Kidney (tissue), 14 donors: ENCODE results near the gene SMPD3. TPM values are rescaled to one million over a fixed set of nuclear protein-coding genes. Genes with fewer than 3 reads are reported as not detected.

Experiments
- DNase-seq, 5 donors: peaks; one replicate each; pipeline ENCODE4 v3.0.0-alpha.2; 2013 to 2020
- FAIRE-seq: peaks from 2 replicates; lab custom pipeline; 2012; peaks lifted over from hg19 to GRCh38; lab: Jason Lieb, UNC
- H3K27ac ChIP-seq, 2 donors: one replicate each; pipeline ENCODE4 v1.7.0; 2013; ENCODE audit warnings: low read depth in 2 of 2, low read length in 2 of 2, inconsistent platforms in 1 of 2
- H3K27me3 ChIP-seq: one replicate; pipeline ENCODE4 v1.7.1; 2013; ENCODE audit warnings: low read length, inconsistent platforms; ENCODE audit not compliant: control insufficient read depth, insufficient read depth
- H3K36me3 ChIP-seq, 3 donors: one replicate each; pipeline versions ENCODE4 v1.7.0 to v1.7.1; 2013; ENCODE audit warnings: low read length in 3 of 3, control low read depth in 1 of 3, inconsistent platforms in 1 of 3; ENCODE audit not compliant: insufficient read depth in 3 of 3, control insufficient read depth in 2 of 3
- H3K4me1 ChIP-seq, 3 donors: one replicate each; pipeline versions ENCODE4 v1.7.0 to v1.7.1; 2013; ENCODE audit warnings: low read length in 3 of 3, inconsistent platforms in 1 of 3, low read depth in 1 of 3; ENCODE audit not compliant: control insufficient read depth in 2 of 3, insufficient read depth in 2 of 3
- H3K4me3 ChIP-seq, 3 donors: one replicate each; pipeline versions ENCODE4 v1.7.0 to v1.8.1; 2013; ENCODE audit warnings: low read length in 3 of 3, control low read depth in 1 of 3, inconsistent platforms in 1 of 3
- H3K9ac ChIP-seq, 3 donors: one replicate each; pipeline versions ENCODE4 v1.7.0 to v1.7.1; 2013; ENCODE audit warnings: low read length in 3 of 3, control low read depth in 1 of 3, inconsistent platforms in 1 of 3
- H3K9me3 ChIP-seq, 3 donors: one replicate each; pipeline versions ENCODE4 v1.7.0 to v1.7.1; 2013; ENCODE audit warnings: low read length in 3 of 3, control low read depth in 1 of 3, inconsistent platforms in 1 of 3; ENCODE audit not compliant: control insufficient read depth in 2 of 3, insufficient read depth in 1 of 3
- CTCF ChIP-seq: IDR thresholded peaks from 3 replicates; pipeline ENCODE4 v1.5.1; 2012; ENCODE audit warnings: mild to moderate bottlenecking, moderate library complexity, borderline replicate concordance; ENCODE audit not compliant: insufficient read depth; ENCODE audit errors: extremely low read depth
- intact Hi-C: fragments of 100-400 bp; cut with DNase I; formaldehyde crosslinking; loops from one replicate; pipeline ENCODE4 v1.11.1; 2022
- polyA plus RNA-seq: library from polyadenylated mRNA; stranded (reverse); fragments of 350-450 nt; fragmentation: Illumina TruSeq; extraction: RNeasy Lipid Tissue Mini Kit (QIAGEN cat#74804); gene quantifications from one replicate; pipeline ENCODE4 v1.2.3, GENCODE V29; 2014; ENCODE audit warnings: low read depth, low replicate concordance; ENCODE audit not compliant: insufficient read depth
- total RNA-seq: library from RNA; stranded (reverse); fragmentation: NEBNext Ultra II Directional; extraction: Animal tissue kit (Norgen Biotek cat#: 25700); gene quantifications from one replicate; pipeline ENCODE4 v1.2.1, GENCODE V29; 2021
- donor health status: control.
- donor health status: control.
- donor health status: control.
- donor health status: control.
- donor health status: control.
- donor health status: DM: yes; HTN: yes; CAD: no.
- donor health status: Normal renal cell carcinoma (clear cell type).

SMPD3 gene
- total and polyA plus RNA-seq, 2 donors from 2014 or later, result 0.28 to 0.72 TPM

DNA sequence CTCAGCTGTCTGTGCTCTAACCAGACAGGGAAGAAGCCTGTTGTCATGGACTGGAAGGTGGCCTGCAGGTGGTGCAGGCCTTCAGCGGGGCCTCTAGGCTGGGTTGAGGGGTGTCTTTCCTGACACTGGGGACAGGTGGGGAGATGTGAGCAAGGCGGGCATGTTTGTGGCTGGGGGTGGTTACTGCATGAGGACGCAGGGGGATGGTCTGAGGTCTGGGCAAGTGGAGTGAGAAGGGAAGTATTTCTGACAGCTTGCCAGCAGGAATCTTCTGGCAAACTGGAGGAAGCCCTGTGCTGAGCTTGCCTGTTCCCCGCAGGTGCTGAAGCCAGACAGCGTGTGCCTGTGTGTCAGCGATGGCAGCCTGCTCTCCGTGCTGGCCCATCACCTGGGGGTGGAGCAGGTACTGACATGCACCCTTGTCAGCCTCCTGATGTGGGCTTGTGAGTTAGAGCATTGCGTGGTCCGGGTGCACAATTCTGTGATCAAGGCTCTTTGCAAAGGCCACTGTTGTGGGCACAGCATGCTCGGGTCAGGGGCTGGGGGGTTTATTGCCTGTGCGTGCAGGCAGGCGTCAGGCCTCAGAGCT is 101.3 kb downstream of the SMPD3 start:
- TF ChIP-seq CTCF, result no peak
- H3K9me3 ChIP-seq, result no peaks in the 10 kb centered on the region
- DNase-seq (peak in 1 of 5 donors; percentile 37), FAIRE-seq (no peak)
- H3K27me3 ChIP-seq, result no peaks in the 10 kb centered on the region
- no peak overlapping the region for H3K27ac ChIP-seq
- no peaks in the 10 kb centered on the region for H3K4me1 ChIP-seq
- no peak overlapping the region for H3K4me3 ChIP-seq
- peaks cover 0 to 30% (median 29%) of the 10 kb centered on the region in 3 donors for H3K36me3 ChIP-seq
- H3K9ac ChIP-seq, result no peak overlapping the region
- intact Hi-C loops, result no loop called here

- no peak for TF ChIP-seq CTCF
- H3K36me3 ChIP-seq, result peaks cover 0 to 25% (median 24%) of the 10 kb centered on the region in 3 donors
- no peak overlapping the region for H3K27ac ChIP-seq
- H3K9ac ChIP-seq, result no peak overlapping the region
- H3K27me3 ChIP-seq, result no peaks in the 10 kb centered on the region
- H3K4me3 ChIP-seq, result no peak overlapping the region
- H3K9me3 ChIP-seq, result no peaks in the 10 kb centered on the region
- FAIRE-seq (no peak), DNase-seq (peak in 1 of 5 donors; percentile 51)
- H3K4me1 ChIP-seq, result no peaks in the 10 kb centered on the region
- intact Hi-C loops, result no loop called here
These were observed 102.2 kb downstream of the SMPD3 start for GRCh38 chr16:68345958-68346635.

DNA sequence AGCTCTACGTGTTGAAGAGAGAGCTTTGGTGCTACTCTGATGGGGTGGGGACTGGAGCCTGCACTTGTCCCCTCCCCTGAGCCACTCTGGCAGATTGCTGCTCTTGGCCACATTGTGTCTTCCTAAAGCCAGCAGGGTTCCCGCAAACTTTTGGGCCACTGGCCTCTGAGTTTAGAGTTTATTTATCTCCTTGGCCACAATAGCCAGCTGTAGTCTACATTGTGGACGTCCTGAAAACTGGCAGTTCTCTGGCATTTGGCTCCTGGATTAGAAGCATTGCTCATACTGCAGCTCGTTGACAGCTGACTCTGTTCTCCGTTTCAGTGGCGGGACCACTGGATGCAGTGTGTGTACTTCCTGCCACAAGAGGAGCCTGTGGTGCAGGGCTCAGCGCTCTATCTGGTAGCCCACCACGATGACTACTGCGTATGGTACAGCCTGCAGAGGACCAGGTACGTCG is 102.9 kb downstream of the SMPD3 start:
- peaks cover 0 to 28% (median 27%) of the 10 kb centered on the region in 3 donors for H3K36me3 ChIP-seq
- intact Hi-C loops, result no loop called here
- no peak for TF ChIP-seq CTCF
- no peak overlapping the region for H3K4me3 ChIP-seq
- no peaks in the 10 kb centered on the region for H3K9me3 ChIP-seq
- DNase-seq, result peak in 1 of 5 donors; percentile 37
- H3K27me3 ChIP-seq, result no peaks in the 10 kb centered on the region
- no peaks in the 10 kb centered on the region for H3K4me1 ChIP-seq
- FAIRE-seq, result no peak
- no peak overlapping the region for H3K9ac ChIP-seq
- no peak overlapping the region for H3K27ac ChIP-seq
